ENCODE data around the gene TBX20.

DNA sequence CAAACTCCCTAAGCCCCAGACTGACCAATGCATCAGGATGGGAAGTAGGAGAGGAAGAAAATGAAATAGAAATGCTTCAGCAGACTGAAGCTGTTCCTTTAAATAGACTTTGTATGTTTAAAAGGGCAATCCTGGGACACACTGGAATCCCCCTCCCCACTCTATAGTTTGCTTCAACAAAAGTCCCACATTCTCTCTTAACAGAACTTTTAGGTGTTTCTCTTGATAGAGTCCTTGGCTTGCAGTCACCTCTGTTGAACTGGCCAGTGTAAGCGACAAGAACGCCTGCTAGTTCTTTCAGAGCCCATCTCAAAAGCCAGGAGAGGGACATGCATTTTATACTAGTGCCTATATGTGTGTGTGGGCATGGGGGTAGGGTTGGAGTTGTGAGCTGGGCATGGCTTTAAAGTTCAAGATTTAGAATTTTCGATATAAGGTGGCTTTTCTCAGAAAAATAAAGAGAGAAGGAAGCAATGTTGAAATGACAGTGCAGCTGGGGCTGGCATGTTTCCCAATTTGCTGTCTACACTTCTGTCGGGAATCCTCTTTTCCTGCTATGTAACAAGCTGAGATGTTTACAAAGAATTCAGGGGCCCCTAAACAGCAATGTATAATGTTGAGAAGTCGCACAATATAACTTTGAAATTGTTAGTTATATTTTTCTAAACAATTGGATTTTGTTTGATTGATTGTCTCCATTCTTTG, 2.1 kb downstream of the TBX20 start:
- TF ChIP-seq CTCF (IDR thresholded peaks at IDR 0.05; ENCODE audit: poor library complexity) (no peak), EZH2 (IDR thresholded peaks at IDR 0.05; ENCODE audit: borderline replicate concordance) (no peak), EZH2phosphoT487 (IDR thresholded peaks at IDR 0.05; ENCODE audit: low read depth, severe bottlenecking, unreplicated experiment) (no peak)

Measured in hepatocyte (in vitro differentiated cells).